SW 1271 (cell line): Measurements from ENCODE around the gene TAOK2.
"Not testable (repeated sequence)": the region's sequence is repeated elsewhere in the genome, so short reads cannot be mapped to it uniquely, and the experiment has no call there.

Experiments
- DNase-seq, 2 experiments: peaks; one replicate each; lab custom pipeline; 2025; lab: John Stamatoyannopoulos, UW

Gene TAOK2

DNA sequence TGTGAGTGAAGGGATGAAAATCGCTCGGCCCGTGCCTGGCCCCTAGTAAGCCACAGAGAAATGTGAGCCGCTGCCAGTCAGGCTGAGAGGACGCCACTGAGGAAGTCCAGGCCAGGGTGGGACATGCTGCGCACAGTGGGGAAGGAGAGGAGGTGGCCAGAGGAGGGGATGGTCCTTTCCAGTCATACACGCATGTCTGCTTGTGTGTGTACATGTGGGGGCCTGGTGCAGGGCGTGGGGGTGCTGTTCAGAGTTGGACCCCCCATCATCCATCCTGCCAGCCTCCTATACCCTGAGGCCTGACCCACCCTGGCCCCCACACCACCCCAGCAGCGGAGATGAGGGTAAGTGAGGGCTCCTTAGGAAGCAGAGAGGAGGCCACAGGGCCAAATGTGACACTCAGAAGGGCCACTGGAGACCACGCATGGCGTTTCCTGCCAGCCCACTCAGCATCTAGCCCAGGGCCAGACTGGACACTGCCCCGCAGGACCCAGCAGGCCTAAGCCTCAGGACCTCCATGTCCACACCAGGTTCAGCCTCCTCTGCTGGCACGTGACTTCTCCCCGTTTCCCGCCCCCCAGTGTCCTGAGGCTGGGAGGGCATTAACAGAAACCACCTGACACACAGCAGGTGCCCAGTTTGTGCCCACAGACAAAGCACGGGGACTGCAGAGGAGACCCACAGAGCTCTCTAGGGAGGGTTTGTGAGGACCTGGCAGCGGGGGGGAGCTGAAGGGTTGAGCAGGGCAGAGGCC lies 30.2 kb downstream of the TAOK2 start:
- no peak for DNase-seq

DNA sequence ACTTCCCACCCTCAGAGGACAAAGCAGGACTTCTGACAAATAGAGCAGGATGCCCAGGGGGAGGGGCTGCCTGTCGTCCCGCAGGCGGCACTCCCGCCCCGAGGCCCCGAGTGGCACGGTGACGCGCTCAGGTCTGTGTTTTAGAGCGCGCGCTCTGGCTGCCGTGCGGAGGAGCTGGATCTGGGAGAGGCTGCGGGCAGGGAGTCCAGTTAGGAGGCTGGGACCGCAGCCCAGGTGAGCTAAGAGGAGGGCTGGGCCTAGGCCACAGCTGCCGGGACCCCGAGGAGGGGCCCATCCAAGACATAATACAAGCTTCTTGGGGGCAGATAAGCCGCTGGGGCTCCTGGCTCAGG lies 30.7 kb downstream of the TAOK2 start:
- DNase-seq, result no peak

DNA sequence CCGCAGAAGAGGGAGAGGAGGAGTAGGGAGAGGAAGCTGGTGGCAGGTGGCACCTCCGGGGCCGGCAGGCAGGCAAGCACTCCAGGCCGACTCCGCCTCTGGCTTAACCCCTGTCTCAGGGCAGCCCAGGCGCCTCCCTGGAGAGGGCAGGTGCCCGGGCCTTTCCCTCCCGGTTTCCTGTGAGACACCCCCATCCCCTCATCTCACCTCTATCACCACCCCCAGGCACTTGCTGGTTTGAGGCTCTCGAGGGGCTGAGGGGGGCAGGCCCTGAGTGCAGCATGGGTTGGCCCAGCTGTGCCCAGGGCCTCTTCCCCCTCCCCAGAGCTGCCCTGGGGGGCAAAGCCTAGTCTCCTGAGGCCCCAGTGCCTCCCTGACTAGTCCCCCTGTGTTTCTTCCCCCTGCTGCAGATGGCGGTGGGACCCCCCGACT lies 31.2 kb downstream of the TAOK2 start:
- DNase-seq, result no peak

DNA sequence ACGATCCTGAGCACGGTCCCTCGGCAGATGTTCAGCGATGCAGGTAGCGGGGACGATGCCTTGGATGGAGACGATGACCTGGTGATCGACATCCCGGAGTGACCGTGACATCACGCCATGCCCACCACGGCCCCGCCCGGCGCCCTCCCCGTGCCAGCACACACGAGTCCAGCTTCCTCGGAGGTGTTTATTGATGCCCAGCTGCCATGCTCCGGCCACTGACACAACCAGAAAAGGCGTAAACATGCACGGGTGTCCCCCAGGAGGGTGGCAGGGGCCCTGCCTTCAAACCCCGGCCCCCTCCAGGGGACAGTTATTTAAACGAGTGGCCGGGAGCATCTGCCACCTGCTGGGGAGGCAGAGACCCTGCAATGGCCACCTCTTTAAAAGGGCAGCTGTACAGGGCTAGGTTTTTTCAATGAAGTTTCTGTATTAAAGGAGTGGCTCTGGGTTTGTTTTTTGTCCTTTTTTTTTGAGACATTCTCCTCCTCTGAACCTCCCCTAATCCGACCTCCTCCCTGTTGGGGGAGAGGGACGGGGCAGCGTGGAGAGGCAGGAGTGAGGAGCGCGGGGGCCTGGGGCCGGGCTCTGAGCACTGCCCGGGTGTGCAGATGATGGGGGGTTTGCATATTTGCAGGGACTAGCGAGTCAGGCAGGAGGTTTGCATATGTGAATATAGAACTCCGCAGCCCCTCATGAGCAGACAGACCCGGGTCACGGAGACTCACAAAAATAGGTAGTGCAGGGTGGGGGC lies 31.9 kb downstream of the TAOK2 start:
- DNase-seq, result peak in 1 of 2 experiments; percentile 55

DNA sequence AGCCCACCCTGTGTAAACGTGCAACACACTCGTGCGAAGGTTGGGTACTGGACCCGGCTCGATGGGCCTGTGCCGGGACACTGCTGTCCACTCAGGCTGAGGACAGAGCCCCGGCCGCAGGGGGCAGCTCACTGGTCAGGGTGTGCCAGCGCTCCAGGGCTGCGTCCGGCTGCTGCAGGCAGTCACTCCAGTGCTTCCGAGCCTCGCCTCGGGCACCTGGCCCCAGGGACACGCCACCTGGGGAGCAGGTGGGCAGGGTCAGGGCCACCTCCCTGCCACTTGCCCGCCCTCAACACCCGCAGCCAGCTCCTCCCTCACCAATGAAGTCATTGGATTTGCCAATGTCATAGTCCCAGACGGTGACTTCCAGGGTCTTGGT lies 32.4 kb downstream of the TAOK2 start:
- DNase-seq, result no peak

DNA sequence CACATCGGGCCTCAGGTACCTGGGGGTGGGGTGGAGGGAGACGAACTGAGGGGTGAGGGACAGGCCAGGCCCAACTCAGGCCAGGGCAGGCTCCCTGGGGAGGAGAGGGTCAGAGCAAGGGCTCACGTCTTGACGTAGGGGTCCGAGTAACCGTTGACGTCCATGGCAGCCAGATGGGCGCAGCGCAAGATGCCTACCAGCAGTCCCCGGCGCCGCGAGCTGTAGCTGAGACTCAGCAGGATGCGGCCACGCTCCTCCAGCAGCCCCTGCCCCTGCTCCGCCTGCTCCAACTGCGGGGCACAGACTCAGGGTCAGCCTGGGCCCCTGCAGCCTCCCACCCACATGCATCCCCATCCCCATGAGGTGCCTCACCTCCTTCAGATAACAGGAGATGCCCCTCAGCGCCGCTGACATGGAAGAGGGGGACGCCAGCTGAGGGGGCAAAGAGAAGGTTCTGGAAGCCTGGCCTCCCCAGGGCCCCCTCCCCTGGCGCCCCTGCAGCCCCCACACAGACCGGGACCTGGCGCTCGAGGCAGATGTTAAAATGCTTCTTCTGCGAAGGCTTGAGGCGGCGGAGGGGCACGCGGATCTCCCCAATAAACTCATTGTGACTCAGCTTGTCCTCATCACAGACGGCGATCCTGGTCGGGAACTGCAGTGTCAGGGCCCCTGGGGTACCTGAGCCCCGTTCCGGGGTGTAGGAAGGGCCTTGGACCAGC lies 33.1 kb downstream of the TAOK2 start:
- DNase-seq, result no peak

DNA sequence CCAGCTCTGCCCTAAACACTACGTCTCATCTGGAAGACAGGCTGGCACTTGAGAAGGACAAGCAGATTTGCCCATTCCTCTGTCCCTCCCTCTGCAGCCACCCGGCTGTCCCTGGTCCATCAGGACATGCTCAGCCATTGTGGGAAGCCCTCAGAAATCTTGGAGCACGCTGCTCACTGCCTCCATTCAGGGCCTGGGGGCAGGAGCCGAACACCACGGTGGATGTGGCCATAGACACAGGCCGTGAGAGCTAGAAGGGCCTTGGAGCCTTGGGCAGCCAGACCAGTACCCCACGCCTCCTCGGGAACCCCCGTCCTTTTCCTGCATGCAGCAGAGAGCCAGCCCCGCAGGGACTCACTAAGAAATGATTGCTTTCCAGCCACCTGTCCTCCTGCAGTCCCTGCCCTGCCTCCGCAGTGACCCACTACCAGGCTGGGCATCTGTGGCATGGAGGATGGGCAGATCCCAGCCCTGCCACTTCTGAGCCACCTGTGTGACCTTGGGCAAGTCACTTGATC lies 33.8 kb downstream of the TAOK2 start:
- DNase-seq, result no peak

DNA sequence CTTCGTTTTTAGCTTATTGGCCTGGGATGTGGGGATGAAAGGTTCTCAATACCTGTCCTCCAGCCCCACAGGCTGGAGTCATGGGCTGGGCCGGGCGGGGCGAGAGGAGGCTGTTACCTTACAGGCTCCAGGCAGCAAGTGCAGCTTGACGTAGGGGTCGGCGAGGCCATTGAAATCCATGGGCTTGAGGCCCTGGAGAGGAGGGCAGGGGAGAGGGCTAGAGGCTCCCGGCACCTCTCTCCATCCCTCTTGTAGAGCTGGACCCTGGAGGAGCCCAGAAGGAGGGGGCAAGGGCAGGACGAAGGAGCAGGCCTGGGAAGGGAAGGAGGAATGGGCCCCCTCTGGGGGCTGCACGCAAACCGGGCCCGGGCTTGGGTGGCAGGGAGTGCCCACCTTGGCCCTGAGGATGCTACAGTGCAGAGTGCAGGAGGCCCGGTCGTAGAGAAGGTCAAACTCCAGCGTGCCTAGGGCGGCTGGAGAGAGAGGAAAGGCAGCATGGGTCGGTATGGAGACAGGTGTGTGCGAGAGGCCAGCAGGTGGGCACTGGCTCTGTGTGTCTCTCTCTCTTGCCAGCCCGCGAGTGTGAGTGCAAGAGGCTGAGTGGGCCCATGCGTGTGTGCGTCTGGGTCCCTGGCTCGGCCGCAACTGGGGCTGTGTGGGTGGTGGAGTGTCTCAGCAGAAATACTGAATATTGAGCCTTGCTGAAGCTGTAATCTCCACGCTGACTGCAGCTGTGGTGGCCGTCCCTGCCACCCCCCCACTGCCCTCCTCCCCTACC lies 35.6 kb downstream of the TAOK2 start:
- no peak for DNase-seq

DNA sequence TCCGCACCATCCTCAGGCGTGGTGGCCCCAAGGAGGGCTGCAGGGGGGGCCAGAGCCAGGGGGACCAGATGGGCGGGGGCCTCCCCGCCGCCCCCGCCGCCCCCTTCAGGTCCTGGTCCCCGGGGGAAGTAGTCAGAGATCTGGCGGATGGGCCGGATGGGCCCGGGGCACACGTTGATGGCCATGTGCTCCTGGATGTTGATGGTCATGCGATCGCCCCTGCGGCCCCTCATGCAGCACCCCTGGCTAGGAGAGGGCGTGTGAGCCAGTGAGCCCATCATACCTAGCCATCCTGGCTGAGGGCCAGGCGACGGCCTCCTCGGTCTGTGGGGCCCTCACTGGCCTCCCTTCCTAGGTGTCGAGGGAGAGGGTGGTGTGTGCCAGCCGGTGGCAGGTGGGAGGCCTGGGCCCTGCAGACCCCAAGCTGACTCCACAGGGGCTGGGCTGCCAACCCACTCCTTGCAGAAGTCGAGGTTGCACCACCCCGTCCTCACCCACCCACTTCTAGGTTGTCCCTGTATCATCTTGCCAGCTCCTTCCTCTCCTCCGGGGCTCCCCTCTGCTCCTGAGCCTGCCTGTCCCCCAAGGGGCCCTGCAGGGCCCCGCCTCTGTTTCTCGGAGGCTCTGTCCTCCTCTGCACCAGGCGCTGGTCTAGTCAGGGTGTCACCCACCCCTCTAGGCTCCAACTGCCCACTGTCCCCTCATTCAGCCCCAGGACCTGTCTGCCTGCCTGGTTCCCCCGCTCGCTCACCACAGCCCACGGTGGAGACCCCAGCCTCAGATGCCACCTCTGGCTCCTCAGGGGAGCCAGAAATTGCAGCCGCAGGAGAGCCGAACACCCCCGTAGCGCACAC lies 36.5 kb downstream of the TAOK2 start:
- DNase-seq, result no peak

DNA sequence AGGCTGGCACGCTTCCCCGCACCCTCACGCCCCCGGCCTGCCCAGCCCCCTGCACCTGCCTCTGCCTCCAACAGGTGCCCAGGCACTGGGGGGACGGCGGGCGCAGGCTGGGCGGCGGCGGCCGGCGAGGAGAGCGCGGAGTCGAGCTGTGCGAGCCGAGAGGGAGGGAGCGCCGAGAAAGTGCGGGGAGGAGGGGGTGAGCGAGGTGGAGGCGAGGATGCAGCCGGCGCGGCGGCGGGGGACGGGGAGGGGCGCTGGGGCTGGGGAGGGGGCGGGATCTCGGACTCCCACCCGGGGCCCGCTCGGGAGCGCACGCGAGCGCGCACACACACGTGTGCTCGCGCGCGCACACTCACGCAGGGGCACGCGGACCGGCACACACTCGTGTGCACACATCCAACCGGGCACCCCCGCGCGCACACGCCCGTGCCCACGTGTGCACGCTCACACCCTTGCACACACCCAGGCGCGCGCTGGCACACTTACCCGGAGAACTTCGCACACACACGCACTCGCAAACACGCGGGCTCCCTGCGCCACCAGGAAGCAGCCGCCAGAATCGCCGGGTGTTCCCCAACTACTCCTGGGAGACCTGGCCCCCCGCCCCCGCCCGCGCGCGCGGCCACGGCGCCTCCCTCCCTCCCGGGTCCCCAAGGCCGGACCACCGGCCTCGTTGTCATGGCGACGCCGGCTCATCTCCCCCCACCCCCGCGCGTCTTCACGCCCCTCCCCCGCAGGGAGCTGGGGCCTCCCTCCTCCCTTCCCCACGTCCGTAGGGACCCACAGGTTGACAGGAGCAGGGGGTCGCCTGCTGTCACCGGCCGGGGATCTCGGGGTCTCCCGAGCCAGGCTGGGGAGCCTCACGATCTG lies 37.4 kb downstream of the TAOK2 start, which contains the start of gene DOC2A:
Gene DOC2A (minus strand): TSS at position 184 of the 870 bp plus-strand sequence. CDS start 805 bp downstream, outside the sequence.
- no peak for DNase-seq

DNA sequence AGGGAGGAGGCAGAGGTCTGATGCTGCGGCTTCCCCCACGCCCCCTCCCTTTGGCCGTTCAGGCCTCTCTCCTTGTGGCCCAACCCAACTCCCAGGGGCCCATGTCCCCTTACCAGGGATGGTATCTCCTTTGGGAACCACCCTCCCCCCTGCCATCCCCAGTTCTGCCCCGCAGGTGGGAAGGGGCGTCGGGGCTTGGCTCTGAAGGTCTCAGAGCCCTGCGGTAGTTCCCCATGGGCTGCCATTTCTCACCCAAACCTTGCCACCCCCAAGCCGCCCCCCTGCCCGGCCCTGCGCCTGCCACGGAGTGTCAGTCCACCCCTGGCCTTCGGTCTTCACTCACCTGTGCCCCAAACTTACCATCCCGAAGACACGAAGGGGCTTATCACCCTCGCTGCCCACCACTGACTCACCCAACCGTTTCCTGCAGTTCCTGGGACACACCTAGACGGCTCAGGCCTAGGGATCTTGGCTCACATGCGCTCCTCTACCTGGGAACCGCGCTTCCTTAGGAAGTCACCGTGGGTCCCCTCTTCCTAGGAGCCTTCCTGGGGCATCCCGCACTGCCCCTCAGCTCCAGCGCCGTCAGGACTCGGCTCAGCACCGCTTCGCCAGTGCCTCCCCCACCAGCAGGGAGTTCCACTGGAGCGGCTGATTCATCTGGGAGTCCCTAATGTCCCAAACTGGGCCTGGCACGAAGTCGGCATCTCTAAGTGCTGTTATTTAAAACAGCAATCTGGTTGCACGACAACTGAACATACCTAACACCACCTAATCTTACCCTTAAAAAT lies 38.2 kb downstream of the TAOK2 start:
- no peak for DNase-seq

DNA sequence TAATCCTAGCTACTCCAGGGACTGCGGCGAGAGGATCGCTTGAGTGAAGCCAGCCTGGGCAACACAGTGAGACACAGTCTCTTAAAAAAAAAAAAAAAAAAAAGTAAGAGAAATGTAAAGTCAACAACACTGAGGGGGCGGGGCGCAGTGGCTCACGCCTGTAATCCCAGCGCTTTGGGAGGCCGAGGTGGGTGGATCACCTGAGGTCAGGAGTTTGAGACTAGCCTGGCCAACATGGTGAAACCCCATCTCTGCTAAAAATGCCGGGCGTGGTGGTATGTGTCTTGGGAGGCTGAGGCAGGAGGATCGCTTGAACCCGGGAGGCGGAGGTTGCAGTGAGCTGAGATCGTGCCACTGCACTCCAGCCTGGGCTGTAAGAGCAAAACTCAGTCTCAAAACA lies 38.9 kb downstream of the TAOK2 start:
- DNase-seq, result not testable (repeated sequence)

DNA sequence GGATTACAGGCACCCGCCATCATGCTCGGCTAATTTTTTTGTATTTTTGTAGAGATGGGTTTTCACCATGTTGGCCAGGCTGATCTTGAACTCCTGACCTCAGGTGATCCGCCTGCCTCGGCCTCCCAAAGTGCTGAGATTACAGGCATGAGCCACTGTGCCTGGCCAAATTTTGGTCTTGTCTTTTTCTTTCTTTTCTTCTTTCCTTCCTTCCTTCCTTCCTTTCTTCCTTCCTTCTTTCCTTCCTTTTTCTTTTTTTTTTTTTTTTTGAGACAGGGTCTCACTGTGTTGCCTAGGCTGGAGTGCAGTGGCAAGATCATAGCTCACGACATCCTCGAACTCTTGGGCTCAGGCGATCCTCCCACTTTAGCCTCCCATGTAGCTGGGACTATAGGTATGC lies 41.8 kb downstream of the TAOK2 start:
- not testable (repeated sequence) for DNase-seq

DNA sequence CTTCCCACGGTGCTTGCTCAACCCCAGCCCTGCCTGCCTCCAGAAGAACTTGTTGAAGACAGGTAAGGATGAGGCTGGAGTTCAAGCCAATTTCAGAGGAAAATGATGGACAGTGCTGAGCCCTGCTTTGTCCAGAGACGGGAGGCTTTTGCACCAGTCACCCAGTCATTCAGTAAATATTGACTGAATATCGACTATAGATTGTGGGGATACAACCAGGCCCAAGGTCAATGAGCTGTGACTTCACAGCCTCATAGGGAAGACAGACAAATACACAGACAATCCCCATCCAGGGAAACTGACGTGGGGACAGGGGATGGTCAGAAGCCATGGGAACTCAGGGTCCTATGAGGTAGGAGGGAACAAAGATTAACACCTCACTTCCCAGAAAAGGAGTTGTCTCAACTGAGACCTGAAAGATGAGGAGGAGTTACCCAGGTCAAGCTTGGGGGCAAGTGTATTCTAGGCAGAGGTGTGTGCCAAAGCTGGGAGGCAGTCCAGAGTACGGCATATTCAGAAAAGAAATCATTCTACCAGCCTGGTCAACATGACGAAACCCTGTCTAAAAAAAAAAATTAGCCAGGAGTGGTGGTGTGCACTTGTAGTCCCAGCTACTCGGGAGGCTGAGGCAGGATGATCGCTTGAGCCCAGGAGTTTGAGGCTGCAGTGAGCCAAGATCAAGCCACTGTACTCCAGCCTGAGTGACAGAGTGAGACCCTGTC lies 43.0 kb downstream of the TAOK2 start:
- DNase-seq, result no peak

DNA sequence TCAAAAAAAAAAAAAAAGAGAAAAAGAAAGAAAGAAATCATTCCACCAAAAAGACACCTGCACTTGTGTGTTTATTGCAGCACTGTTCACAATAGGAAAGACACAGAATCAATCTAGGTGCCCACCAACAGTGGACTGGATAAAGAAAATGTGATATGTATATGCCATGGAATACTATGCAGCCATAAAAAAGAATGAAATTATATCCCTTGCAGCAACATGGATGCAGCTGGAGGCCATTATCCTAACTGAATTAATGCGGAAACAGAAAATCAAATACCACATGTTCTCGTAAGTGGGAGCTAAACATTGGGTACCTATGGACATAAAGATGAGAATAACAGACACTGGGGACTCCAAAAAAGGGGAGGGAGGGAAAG lies 43.6 kb downstream of the TAOK2 start:
- no peak for DNase-seq

DNA sequence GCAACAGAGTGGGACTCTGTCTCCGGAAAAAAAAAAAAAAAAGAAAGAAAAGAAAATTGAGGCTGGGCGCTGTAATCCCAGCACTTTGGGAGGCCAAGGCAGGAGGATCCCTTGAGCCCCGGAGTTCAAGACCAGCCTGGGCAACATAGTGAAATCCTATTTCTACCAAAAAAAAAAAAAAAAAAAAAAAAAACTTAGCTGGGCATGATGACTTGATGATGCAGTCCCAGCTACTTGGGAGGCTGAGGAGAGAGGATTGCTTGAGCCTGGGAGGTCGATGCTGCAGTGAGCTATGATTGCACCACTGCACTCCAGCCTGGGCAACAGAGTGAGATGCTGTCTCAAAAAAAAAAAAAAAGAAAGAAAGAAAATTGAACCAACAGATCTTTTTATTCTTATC lies 44.3 kb downstream of the TAOK2 start:
- not testable (repeated sequence) for DNase-seq

DNA sequence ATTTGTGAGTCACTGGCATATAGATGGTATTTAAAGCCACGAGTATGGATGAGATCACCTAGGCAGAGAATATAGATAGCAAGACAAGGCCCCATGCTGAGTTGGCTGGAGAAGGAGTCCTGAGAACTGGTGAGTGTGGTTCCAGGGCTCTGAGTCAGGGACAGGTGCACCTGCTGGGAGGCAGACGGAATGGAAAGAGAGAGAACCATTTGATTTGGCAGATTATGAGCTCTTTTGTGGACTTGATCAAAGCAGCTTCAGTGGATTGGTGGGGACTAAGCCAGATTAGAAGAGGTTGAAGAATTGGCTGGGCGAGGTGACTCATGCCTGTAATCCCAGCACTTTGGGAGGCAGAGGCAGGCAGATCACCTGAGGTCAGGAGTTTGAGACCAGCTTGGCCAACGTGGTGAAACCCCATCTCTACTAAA lies 45.1 kb downstream of the TAOK2 start:
- peak in 1 of 2 experiments; percentile 37 for DNase-seq

DNA sequence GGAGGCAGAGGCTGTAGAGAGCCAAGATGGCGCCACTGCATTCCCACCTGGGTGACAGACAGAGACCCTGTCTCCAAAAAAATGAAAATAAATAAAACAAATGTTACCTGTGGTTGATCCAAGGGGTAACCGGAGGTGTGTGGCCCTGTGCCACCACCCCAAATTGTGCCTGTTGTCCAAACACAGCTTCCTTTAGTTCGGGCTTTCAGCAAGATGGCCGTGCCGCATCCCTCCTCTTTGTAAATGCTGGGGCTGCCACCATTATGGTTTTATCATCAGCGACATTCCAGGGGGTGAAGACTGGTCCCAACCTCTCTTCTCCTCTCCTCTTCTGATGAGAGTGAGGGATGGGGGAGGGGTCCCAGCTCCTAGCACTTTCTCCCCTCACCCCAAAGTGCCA lies 49.2 kb downstream of the TAOK2 start, which contains the start of gene C16orf92:
Gene C16orf92 (plus strand): TSS at position 312 of the 400 bp plus-strand sequence. CDS start 143 bp downstream, outside the sequence.
- no peak for DNase-seq
